ENCODE measurements around the gene ALDH1B1.

The ALDH1B1 gene

DNA sequence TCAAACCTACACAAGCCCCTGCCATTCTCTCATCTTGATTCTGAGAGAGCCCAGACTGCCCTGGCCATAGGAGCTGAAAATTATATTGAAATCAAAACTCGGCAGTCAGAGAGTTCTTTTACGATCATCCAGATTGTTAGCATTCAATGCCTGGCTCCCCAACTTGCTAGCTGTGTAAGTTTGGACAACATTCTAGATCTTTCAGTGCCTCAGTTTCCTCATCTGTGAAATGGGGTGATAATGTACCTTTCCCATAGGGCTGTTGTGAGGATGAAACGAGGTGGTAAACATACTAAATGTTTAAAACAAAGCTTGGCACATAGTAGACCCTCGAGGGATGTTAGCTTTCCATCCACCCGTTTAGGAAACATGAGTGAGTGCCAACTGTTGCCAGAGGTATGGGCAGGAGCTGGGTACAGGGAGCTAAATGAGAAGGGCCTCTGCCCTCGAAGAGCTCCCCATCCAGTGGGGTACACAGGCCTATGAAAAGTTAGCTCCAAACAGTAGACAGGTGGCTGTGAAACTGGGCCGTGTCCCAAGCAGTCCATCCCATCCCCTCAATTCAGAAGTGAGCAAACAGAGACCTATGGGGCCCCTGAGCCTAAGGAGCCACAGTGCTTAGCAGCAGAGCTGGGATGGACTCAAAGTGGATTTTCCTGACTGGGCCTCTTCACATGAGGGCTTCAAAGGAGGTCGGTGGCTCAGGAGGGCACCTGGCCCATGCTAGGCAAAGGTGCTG is 49.0 kb downstream of the ALDH1B1 start:
- no peak for DNase-seq

DNA sequence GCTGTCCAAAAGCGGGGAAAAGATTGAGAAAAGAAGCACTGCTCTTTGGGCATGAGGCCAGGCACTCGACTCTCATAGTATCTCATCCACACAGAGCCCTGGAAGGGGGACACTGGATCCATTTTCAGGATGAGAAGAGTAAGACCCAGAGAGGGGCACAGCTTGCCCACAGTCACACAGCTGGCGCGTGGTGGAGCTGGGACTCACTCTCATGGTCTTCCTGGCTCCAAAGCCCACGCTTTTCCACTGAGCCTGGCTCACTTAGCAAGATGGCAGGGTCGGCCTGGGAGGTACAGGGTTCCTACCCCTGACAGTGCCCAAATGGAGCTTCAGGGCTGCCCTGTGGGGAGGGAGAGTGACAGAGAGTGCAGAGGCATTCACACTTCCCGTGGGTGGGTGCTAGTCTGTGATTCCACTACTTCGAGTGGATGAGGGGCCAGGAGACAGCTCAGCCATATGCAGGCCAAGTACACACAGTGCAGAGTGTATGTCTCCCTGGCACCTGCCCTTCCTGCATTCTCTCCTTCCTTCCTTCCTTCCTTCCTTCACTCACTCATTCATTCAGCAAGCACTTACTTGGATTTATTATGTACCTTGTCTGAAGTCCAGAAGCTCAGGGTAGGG is 50.1 kb downstream of the ALDH1B1 start:
- DNase-seq = no peak

DNA sequence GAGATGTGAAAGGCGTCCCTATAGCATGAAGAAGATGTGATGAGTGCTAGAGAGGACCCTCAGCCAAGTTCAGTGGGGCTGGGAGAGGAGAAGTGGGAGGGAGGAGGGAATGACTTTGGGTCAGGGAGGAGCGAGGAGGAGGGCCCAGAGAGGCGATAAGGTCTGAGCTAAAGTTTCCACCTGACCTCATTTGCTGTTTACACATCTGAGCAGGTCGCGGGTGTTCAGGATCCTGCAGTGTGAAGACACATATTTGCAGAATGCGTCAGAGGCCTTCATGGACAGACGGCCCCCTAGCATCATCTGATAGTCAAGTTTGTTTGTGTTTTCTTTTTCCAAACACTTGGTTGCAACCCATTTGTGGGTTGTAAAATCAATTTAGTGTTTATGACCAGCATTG is 50.7 kb downstream of the ALDH1B1 start:
- DNase-seq = no peak

DNA sequence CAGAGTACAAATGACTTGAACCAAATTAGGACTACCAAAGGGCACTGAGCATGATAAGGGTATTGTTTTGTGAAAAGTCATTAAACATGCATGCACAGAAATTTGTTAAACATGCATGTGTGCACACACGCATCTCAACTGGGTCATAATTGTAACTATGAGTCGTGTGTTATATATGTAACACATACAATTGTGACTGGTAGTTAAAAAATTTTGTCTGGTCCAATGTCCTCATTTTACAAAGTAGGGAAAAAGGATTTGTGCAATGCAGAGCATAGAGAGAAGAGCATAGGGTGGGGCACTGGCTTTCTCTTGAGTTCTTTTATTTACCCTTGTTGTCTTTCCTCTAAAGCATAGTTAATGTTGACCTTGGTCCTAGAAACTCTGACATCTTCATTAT is 51.1 kb downstream of the ALDH1B1 start:
- no peak for DNase-seq

- DNase-seq = no peak
Measured at GRCh38 chr9:38445154-38446043, 52.9 kb downstream of the ALDH1B1 start.

GRCh38 chr9:38447703-38448102 is 55.2 kb downstream of the ALDH1B1 start:
- no peak for DNase-seq
